Smooth muscle cell (in vitro differentiated cells): ENCODE measurements around the gene NREP. TPM values are rescaled to one million over a fixed set of nuclear protein-coding genes. Genes with fewer than 3 reads are reported as not detected.
A peak's percentile ranks its signal among the peaks of the same experiment; 100 is the strongest.

Experiments used
- DNase-seq: peaks from one replicate; lab custom pipeline; 2025; ENCODE audit not compliant: unreplicated experiment; lab: John Stamatoyannopoulos, UW
- H2AFZ ChIP-seq: fragments of 200-600 bp; sonication (generic); 2 replicates; pipeline ENCODE4 v1.6.0; 2016; ENCODE audit warnings: antibody characterized with exemption, low read depth, mild to moderate bottlenecking
- H3F3A ChIP-seq: fragments of 200-600 bp; sonication (generic); 2 replicates; pipeline ENCODE4 v1.6.0; 2017; ENCODE audit warnings: antibody characterized with exemption, low read depth
- H3K27ac ChIP-seq: fragments of 200-600 bp; sonication (generic); 2 replicates; pipeline ENCODE4 v1.5.1; 2016; ENCODE audit warnings: low read depth, mild to moderate bottlenecking
- H3K27me3 ChIP-seq: fragments of 200-600 bp; sonication (generic); 2 replicates; pipeline ENCODE4 v1.6.1; 2016; ENCODE audit warnings: low read depth, mild to moderate bottlenecking
- H3K36me3 ChIP-seq: fragments of 200-600 bp; sonication (generic); 2 replicates; pipeline ENCODE4 v1.5.1; 2016; ENCODE audit warnings: low read depth
- H3K4me1 ChIP-seq: fragments of 200-600 bp; sonication (generic); 2 replicates; pipeline ENCODE4 v1.5.1; 2016; ENCODE audit warnings: low read depth
- H3K4me2 ChIP-seq: fragments of 200-600 bp; sonication (generic); 2 replicates; pipeline ENCODE4 v1.6.0; 2016; ENCODE audit warnings: mild to moderate bottlenecking
- H3K4me3 ChIP-seq: fragments of 200-600 bp; sonication (generic); 2 replicates; pipeline ENCODE4 v1.5.1; 2016; ENCODE audit warnings: mild to moderate bottlenecking
- H3K79me2 ChIP-seq: fragments of 200-600 bp; sonication (generic); 2 replicates; pipeline ENCODE4 v1.6.0; 2016; ENCODE audit warnings: low read depth, mild to moderate bottlenecking
- H3K9ac ChIP-seq: fragments of 200-600 bp; sonication (generic); 2 replicates; pipeline ENCODE4 v1.6.0; 2016; ENCODE audit warnings: low read depth
- H3K9me3 ChIP-seq: fragments of 200-600 bp; sonication (generic); replicated peaks from 2 replicates; pipeline ENCODE4 v1.5.1; 2016; ENCODE audit warnings: low read depth
- H4K20me1 ChIP-seq: fragments of 200-600 bp; sonication (generic); 2 replicates; pipeline ENCODE4 v1.6.0; 2016; ENCODE audit warnings: low read depth
- CTCF ChIP-seq: fragments of 200-600 bp; sonication (generic); IDR thresholded peaks from 2 replicates; pipeline ENCODE4 v1.5.1; 2017; ENCODE audit warnings: borderline replicate concordance, mild to moderate bottlenecking, antibody characterized with exemption; ENCODE audit not compliant: insufficient read depth, poor library complexity, severe bottlenecking
- WGBS: methylation state at CpG from one replicate; pipeline ENCODE4 v1.1.7; 2016; ENCODE audit warnings: low lambda C conversion rate; 5-methylcytosine and 5-hydroxymethylcytosine counted together
- polyA plus RNA-seq: library from polyadenylated mRNA; unstranded; fragments of >200 nt; fragmentation: Nextera tagmentation; extraction: Ambion mirVana; gene quantifications from 2 replicates; pipeline ENCODE4 v1.2.1, GENCODE V29; 2016
- total RNA-seq: library from RNA; depleted of rRNA; stranded (reverse); fragments of >200 nt; gene quantifications from 2 replicates; pipeline ENCODE4 v1.2.3, GENCODE V29; 2014

Gene NREP
- total and polyA plus RNA-seq, 2 experiments from 2014 or later, result 191 to 270 TPM

- no peaks in the 10 kb centered on the region for H3K36me3 ChIP-seq
- H3K4me1 ChIP-seq, result peaks cover 31% of the 10 kb centered on the region
- no peak for DNase-seq
- TF ChIP-seq CTCF, result no peak
- peaks cover 11% of the 10 kb centered on the region for H3F3A ChIP-seq
- H3K4me2 ChIP-seq, result peak overlapping the region; percentile 86
- H3K79me2 ChIP-seq, result peaks cover 48% of the 10 kb centered on the region
- H3K4me3 ChIP-seq, result peak overlapping the region; percentile 88
- H2AFZ ChIP-seq, result no peak overlapping the region
- peak overlapping the region; percentile 79 for H3K9ac ChIP-seq
- no peaks in the 10 kb centered on the region for H3K9me3 ChIP-seq
- 0% methylated on average over 5 of the region's 5 CpGs for WGBS
- no peaks in the 10 kb centered on the region for H3K27me3 ChIP-seq
- H3K27ac ChIP-seq, result peak overlapping the region; percentile 93
- H4K20me1 ChIP-seq, result no peaks in the 10 kb centered on the region
Observed at GRCh38 chr5:111755942-111756381, 1.0 kb downstream of the NREP start.

DNA sequence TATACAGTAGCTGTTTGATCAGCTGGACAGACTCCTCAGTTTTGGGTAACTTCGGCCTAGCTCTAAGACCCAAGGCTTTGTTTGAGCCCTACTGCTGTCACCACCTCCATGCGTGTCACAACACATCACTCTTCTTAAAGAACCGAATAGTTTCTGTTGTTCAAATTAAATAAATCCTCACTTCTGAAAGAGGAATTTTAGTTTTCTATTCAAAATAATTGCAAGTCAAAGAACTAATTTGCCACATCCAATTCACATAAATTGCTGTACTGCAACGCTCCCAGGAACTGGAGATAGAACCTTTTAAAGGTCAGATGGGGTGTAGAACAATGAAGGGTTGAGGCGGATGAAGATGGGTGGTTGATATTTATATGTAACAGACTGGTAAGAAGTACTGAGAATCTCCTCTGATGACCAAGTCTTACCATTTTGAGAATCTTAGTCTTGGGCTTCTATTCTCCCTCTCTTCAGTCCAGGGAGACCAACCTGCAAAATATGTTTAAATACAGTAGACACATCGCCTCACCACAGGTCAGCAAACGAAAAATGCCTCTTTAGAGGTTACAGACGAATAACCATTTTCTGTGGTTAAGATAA is 1.6 kb downstream of the NREP start:
- peaks cover 31% of the 10 kb centered on the region for H3K4me1 ChIP-seq
- H4K20me1 ChIP-seq, result no peaks in the 10 kb centered on the region
- H3K4me2 ChIP-seq, result peak overlapping the region; percentile 86
- no peaks in the 10 kb centered on the region for H3K9me3 ChIP-seq
- H3K27ac ChIP-seq, result peak overlapping the region; percentile 93
- H3K27me3 ChIP-seq, result no peaks in the 10 kb centered on the region
- H3K9ac ChIP-seq, result peak overlapping the region; percentile 79
- TF ChIP-seq CTCF, result no peak
- H3K36me3 ChIP-seq, result no peaks in the 10 kb centered on the region
- WGBS, result 32% methylated on average over 8 of the region's 8 CpGs
- peaks cover 11% of the 10 kb centered on the region for H3F3A ChIP-seq
- peaks cover 51% of the 10 kb centered on the region for H3K79me2 ChIP-seq
- DNase-seq, result no peak
- H3K4me3 ChIP-seq, result peak overlapping the region; percentile 88
- no peak overlapping the region for H2AFZ ChIP-seq

GRCh38 chr5:111753884-111754589 is 3.0 kb downstream of the NREP start:
- H3K27me3 ChIP-seq, result no peaks in the 10 kb centered on the region
- H3K4me2 ChIP-seq, result peak overlapping the region; percentile 86
- no peaks in the 10 kb centered on the region for H4K20me1 ChIP-seq
- TF ChIP-seq CTCF, result no peak
- H3K4me1 ChIP-seq, result peaks cover 31% of the 10 kb centered on the region
- H3K36me3 ChIP-seq, result no peaks in the 10 kb centered on the region
- H3K9ac ChIP-seq, result no peak overlapping the region
- H2AFZ ChIP-seq, result no peak overlapping the region
- no peak overlapping the region for H3K27ac ChIP-seq
- peak overlapping the region; percentile 88 for H3K4me3 ChIP-seq
- no peak for DNase-seq
- 88% methylated on average over 3 of the region's 3 CpGs for WGBS
- H3K9me3 ChIP-seq, result no peaks in the 10 kb centered on the region
- H3K79me2 ChIP-seq, result peaks cover 51% of the 10 kb centered on the region
- H3F3A ChIP-seq, result peaks cover 16% of the 10 kb centered on the region
